ENCODE results near the gene SGK1. TPM values are rescaled to one million over a fixed set of nuclear protein-coding genes. Genes with fewer than 3 reads are reported as not detected.

Gene SGK1
- total RNA-seq, 1 donor from 2014 or later: 175 TPM

GRCh38 chr6:134148566-134148965 is 169.3 kb downstream of the SGK1 start:
- no peak for DNase-seq (ENCODE audit: low read depth)
- no peak overlapping the region for H3K4me3 ChIP-seq (ENCODE audit: low read depth, low read length)
- TF ChIP-seq CTCF (conservative IDR thresholded peaks at IDR 0.05; ENCODE audit: low read depth, low read length): no peak

GRCh38 chr6:134147034-134147533 is 170.8 kb downstream of the SGK1 start:
- no peak for DNase-seq (ENCODE audit: low read depth)
- no peak for TF ChIP-seq CTCF (conservative IDR thresholded peaks at IDR 0.05; ENCODE audit: low read depth, low read length)
- no peak overlapping the region for H3K4me3 ChIP-seq (ENCODE audit: low read depth, low read length)

- no peak for TF ChIP-seq CTCF (conservative IDR thresholded peaks at IDR 0.05; ENCODE audit: low read depth, low read length)
- no peak for DNase-seq (ENCODE audit: low read depth)
- no peak overlapping the region for H3K4me3 ChIP-seq (ENCODE audit: low read depth, low read length)
These were observed 171.5 kb downstream of the SGK1 start for GRCh38 chr6:134146268-134147033.

DNA sequence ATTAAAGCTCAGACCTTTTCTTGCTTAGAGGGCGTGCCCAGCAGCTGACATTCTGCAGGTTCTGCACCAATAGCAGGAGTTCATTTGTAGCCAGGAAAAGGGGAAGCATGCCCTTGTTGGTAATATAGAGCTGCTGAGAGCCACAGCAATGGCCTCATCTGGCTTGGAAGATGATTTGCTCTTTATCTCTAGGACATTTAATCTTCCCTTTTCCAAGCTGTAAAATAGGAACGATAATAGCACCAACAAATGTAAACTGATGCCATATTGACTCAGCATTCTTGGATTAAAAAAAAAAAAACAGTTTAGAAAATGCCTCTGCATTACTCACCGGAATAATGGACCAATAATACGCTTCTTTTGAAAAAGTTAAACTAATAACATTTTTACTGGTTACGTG is 172.1 kb downstream of the SGK1 start:
- TF ChIP-seq CTCF (conservative IDR thresholded peaks at IDR 0.05; ENCODE audit: low read depth, low read length): no peak
- no peak overlapping the region for H3K4me3 ChIP-seq (ENCODE audit: low read depth, low read length)
- DNase-seq (ENCODE audit: low read depth): no peak

DNA sequence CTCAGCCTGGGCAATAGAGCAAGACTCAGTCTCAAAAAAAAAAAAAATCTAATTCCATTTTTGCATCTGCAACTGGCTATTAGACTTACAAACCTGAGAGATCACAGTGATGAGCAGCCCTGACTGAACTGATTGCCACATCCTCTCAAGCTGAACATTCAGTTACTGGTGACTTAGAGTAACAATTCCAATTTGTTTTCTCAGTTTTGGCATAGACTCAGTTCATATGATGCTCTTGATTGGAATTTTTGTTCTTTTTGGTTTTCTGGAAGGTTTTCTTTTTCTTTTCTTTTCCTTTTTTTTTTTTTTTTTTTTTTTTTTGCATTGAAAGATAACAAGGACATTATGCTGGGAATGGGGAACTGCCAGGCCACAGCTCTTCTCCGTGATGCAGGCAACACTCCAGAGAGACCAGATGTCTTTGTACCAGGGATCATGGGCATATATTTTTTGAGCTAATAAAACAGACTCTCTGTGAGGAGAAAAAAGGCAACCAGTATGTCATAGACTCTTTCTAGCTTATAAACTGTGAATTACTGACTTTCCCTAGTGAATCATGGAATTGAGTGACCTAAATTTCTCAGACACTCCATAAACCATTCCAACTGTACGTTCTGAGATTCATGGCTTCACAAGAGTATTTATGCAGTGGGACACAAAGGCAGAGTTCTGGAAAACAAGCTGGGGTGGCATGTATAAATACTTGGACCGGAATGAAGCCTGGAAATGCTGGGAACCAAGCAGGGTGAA is 179.5 kb downstream of the SGK1 start:
- no peak for DNase-seq (ENCODE audit: low read depth)
- TF ChIP-seq CTCF (conservative IDR thresholded peaks at IDR 0.05; ENCODE audit: low read depth, low read length): no peak
- H3K4me3 ChIP-seq (ENCODE audit: low read depth, low read length): no peak overlapping the region

DNA sequence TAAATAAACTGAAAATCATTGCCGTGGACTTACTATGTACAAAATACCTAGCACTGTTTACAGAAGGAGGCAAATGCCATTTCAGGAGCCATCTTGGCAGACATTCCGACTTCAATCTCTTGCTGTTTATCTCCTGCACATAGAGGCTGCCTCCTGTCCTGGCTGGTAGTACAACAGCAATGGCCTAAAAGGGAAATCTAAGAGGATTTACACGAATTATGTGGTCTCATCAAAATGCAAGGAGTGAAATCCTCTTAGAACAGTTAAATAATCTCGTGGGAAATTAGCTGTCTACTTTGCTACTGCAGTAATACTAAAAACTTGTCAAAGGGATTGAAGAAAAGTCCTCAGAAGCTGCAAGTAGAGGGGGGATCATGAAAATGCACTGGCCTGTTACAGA is 183.3 kb downstream of the SGK1 start:
- no peak overlapping the region for H3K4me3 ChIP-seq (ENCODE audit: low read depth, low read length)
- DNase-seq (ENCODE audit: low read depth): no peak
- no peak for TF ChIP-seq CTCF (conservative IDR thresholded peaks at IDR 0.05; ENCODE audit: low read depth, low read length)

Measured in epithelial cell of proximal tubule (primary cell).